ENCODE measurements around the gene CHID1. TPM values are rescaled to one million over a fixed set of nuclear protein-coding genes. Genes with fewer than 3 reads are reported as not detected.

Gene CHID1
- polyA plus RNA-seq, 2 donors, result 22.5 to 30.7 TPM

DNA sequence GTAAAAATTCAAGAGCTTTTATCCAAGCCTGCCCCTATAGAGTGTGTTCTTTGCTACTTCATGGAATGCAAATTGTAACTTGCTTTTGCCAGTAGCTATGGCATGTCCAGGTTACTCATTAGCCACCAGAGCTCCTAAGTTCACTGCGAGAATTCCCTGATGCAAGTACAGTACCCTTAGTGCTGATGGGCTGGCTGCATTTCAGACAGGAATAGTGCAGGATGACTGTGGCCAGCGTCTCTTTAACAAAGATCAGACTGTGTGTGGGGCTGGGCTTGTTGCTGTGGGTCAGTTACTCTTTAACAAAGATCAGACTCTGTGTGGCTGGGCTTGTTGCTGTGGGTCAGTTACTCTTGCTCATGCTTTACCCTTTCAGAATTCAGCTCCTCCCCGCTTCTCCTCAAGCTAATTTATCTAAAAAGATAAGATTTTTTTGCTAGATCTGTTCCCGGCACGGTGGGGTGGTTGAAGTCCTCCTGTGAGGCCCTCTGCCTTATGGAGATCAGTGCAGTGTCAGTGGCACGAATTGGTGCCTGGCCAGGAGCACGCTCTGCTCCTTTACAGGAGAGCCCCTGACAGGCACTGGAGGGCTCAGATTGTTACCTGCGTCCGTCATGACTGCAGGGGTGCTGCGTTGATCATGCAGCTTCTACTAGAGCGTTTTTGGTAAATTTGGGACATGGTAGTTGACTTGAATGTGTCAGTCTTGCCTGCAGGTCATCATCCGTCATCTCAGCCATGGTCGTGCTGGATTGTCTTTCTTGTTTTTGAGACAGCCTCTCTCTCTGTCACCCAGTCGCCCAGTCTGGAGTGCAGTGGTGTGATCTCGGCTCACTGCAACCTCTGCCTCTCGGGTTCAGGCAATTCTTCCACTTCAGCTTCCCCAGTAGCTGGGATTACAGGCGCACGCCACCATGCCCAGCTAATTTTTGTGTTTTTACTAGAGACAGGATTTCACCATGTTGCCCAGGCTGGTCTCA lies 42.1 kb upstream of the CHID1 start:
- Histone ChIP-seq H3K27me3 (ENCODE audit: control insufficient read depth in 1 of 2, insufficient read depth in 2 of 2, low read length in 2 of 2) (no peaks in the 10 kb centered on the region), H3K4me1 (ENCODE audit: control insufficient read depth in 2 of 2, insufficient read depth in 2 of 2, low read length in 1 of 2) (peaks cover 4 to 16% of the 10 kb centered on the region in 2 donors), H3K9me3 (ENCODE audit: control insufficient read depth in 2 of 2, insufficient read depth in 1 of 2, low read depth in 1 of 2, low read length in 1 of 2) (no peaks in the 10 kb centered on the region), H3K4me3 (ENCODE audit: low read depth in 1 of 2, low read length in 2 of 2) (no peak overlapping the region), H3K36me3 (ENCODE audit: control insufficient read depth in 2 of 2, insufficient read depth in 2 of 2, low read length in 1 of 2) (no peaks in the 10 kb centered on the region), H3K27ac (ENCODE audit: low read depth in 2 of 2, low read length in 1 of 2) (no peak overlapping the region)
- 65 to 88% methylated on average over 18 of the region's 18 CpGs for WGBS, 2 donors

DNA sequence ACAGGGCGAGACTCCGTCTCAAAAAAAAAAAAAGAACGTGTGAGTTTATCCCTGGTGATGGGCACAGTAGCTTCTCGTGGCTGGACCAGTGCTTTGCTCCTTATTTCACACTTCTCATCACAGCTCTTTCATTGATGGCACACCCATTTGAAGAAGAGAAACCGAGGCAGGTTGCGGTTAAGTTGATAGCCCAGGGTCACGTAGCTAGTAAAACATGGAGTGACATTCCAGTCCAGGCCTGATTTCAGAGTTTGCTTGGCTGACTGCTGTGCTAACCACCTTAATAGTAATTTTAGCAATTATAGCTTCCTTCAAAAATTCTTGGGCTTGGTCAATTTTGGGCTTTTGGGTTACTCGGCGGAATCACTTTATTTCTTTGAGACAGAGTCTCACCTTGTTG lies 40.9 kb upstream of the CHID1 start:
- Histone ChIP-seq H3K4me1 (ENCODE audit: control insufficient read depth in 2 of 2, insufficient read depth in 2 of 2, low read length in 1 of 2) (peaks cover 0 to 9% of the 10 kb centered on the region in 2 donors), H3K27ac (ENCODE audit: low read depth in 2 of 2, low read length in 1 of 2) (no peak overlapping the region), H3K9me3 (ENCODE audit: control insufficient read depth in 2 of 2, insufficient read depth in 1 of 2, low read depth in 1 of 2, low read length in 1 of 2) (no peaks in the 10 kb centered on the region), H3K27me3 (ENCODE audit: control insufficient read depth in 1 of 2, insufficient read depth in 2 of 2, low read length in 2 of 2) (no peaks in the 10 kb centered on the region), H3K4me3 (ENCODE audit: low read depth in 1 of 2, low read length in 2 of 2) (no peak overlapping the region), H3K36me3 (ENCODE audit: control insufficient read depth in 2 of 2, insufficient read depth in 2 of 2, low read length in 1 of 2) (no peaks in the 10 kb centered on the region)
- 93 to 95% methylated on average over 9 of the region's 9 CpGs for WGBS, 2 donors

DNA sequence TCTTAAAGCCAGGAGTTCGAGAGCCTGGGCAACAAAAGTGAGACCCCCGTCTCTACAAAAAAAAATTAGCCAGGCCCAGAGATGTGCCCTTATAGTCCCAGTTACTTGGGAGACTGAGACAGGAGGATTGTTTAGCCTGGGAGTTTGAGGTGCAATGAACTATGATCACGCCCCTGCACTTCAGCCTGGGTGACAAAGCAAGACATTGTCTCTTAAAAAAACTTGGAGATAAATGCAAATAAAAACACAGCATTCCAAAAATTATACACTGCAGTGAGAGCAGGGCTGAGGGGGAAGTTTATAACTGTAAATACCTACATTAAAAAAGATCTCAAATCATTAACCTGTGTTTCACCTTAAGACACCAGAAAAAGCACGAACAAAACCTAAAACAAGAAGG lies 37.1 kb upstream of the CHID1 start:
- Histone ChIP-seq H3K36me3 (ENCODE audit: control insufficient read depth in 2 of 2, insufficient read depth in 2 of 2, low read length in 1 of 2) (peaks cover 0 to 8% of the 10 kb centered on the region in 2 donors), H3K4me3 (ENCODE audit: low read depth in 1 of 2, low read length in 2 of 2) (no peak overlapping the region), H3K4me1 (ENCODE audit: control insufficient read depth in 2 of 2, insufficient read depth in 2 of 2, low read length in 1 of 2) (peaks cover 0 to 3% of the 10 kb centered on the region in 2 donors), H3K27ac (ENCODE audit: low read depth in 2 of 2, low read length in 1 of 2) (no peak overlapping the region), H3K27me3 (ENCODE audit: control insufficient read depth in 1 of 2, insufficient read depth in 2 of 2, low read length in 2 of 2) (no peaks in the 10 kb centered on the region), H3K9me3 (ENCODE audit: control insufficient read depth in 2 of 2, insufficient read depth in 1 of 2, low read depth in 1 of 2, low read length in 1 of 2) (no peaks in the 10 kb centered on the region)
- 86 to 96% methylated on average over 4 of the region's 4 CpGs for WGBS, 2 donors

DNA sequence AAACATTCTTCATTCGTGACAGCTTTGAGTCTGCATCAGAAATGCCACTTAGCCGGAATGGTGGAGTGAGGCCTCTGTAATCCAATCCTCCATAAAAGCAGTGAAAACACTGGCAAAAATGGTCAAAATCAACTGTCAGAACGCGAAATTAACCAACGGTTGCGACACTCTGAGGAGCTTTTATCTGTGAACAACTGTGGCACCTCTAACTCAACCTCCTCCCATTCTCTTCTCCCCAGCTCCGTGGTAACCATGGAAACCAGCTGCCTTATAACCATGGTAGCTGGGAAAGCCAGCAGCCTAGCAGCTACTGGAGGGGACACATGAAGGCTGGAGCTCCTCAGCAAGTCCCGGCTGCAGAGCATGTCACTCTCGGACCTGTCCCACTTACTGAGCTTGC lies 35.4 kb upstream of the CHID1 start:
- WGBS, 2 donors, result 76 to 86% methylated on average over 9 of the region's 9 CpGs
- peaks cover 0 to 8% of the 10 kb centered on the region in 2 donors for H3K36me3 ChIP-seq (ENCODE audit: control insufficient read depth in 2 of 2, insufficient read depth in 2 of 2, low read length in 1 of 2)
- no peak overlapping the region for H3K4me3 ChIP-seq (ENCODE audit: low read depth in 1 of 2, low read length in 2 of 2)
- no peaks in the 10 kb centered on the region for H3K9me3 ChIP-seq (ENCODE audit: control insufficient read depth in 2 of 2, insufficient read depth in 1 of 2, low read depth in 1 of 2, low read length in 1 of 2)
- no peaks in the 10 kb centered on the region for H3K27me3 ChIP-seq (ENCODE audit: control insufficient read depth in 1 of 2, insufficient read depth in 2 of 2, low read length in 2 of 2)
- no peak overlapping the region for H3K27ac ChIP-seq (ENCODE audit: low read depth in 2 of 2, low read length in 1 of 2)
- H3K4me1 ChIP-seq (ENCODE audit: control insufficient read depth in 2 of 2, insufficient read depth in 2 of 2, low read length in 1 of 2), result peaks cover 0 to 3% of the 10 kb centered on the region in 2 donors

DNA sequence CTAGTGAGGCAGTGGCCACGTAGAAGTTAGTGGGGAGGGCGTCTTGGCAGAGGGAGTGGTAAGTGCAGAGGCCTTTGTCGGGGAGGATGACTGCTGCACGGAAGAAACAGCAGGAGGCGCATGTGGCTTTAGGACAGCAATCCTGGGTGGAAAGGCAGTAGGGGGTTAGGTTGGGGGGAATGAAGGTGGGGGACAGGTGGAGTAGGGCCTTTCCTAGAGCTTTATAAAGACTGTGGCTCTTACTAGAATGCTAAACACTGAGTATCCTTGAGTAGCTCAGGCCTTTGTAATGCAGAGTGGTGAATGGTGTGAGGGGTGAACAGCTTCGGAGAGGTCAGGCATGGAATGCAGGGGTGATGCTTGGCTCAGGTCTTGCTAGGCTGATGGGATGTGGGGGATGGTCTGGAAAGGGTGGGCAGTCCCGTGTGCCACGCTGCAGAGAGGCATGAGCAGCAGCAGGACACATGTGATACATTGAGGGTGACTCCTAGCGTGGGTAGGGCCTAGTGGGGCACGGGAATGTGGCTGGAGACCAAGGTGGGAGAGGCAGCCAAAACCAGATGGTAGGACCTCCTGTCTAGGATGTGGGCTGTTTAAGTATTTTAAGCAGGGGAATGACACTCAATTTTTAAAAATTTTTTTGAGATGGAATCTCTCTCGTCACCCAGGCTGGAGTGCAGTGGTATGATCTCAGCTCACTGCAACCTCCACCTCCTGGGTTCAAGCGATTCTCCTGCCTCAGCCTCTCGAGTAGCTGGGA lies 34.3 kb upstream of the CHID1 start:
- Histone ChIP-seq H3K4me1 (ENCODE audit: control insufficient read depth in 2 of 2, insufficient read depth in 2 of 2, low read length in 1 of 2) (peaks cover 0 to 3% of the 10 kb centered on the region in 2 donors), H3K36me3 (ENCODE audit: control insufficient read depth in 2 of 2, insufficient read depth in 2 of 2, low read length in 1 of 2) (peaks cover 0 to 8% of the 10 kb centered on the region in 2 donors), H3K27me3 (ENCODE audit: control insufficient read depth in 1 of 2, insufficient read depth in 2 of 2, low read length in 2 of 2) (no peaks in the 10 kb centered on the region), H3K27ac (ENCODE audit: low read depth in 2 of 2, low read length in 1 of 2) (no peak overlapping the region), H3K9me3 (ENCODE audit: control insufficient read depth in 2 of 2, insufficient read depth in 1 of 2, low read depth in 1 of 2, low read length in 1 of 2) (no peaks in the 10 kb centered on the region), H3K4me3 (ENCODE audit: low read depth in 1 of 2, low read length in 2 of 2) (no peak overlapping the region)
- WGBS, 2 donors, result 74 to 87% methylated on average over 13 of the region's 13 CpGs

DNA sequence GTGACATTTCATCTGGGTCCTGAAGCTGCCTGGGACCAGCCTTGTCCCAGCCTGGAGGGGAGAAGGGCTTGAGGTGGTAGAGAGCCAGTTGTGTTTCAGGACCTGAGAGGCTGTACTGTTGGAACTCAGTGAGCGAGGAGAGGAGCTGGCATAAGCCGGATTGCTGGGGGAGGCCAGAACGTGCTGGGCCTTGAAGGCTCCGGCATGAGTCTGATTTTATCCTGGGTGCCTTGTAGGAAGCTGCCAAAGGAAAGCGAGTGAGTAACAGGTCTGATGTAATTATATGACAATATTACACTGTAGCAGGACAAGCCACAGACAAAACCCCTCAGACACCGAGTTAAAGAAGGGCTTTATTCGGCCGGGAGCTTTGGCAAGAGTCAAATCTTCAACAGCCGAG lies 32.2 kb upstream of the CHID1 start:
- no peak overlapping the region for H3K27ac ChIP-seq (ENCODE audit: low read depth in 2 of 2, low read length in 1 of 2)
- peaks cover 0 to 8% of the 10 kb centered on the region in 2 donors for H3K36me3 ChIP-seq (ENCODE audit: control insufficient read depth in 2 of 2, insufficient read depth in 2 of 2, low read length in 1 of 2)
- WGBS, 2 donors, result 71 to 75% methylated on average over 9 of the region's 9 CpGs
- no peaks in the 10 kb centered on the region for H3K9me3 ChIP-seq (ENCODE audit: control insufficient read depth in 2 of 2, insufficient read depth in 1 of 2, low read depth in 1 of 2, low read length in 1 of 2)
- no peaks in the 10 kb centered on the region for H3K27me3 ChIP-seq (ENCODE audit: control insufficient read depth in 1 of 2, insufficient read depth in 2 of 2, low read length in 2 of 2)
- no peak overlapping the region for H3K4me3 ChIP-seq (ENCODE audit: low read depth in 1 of 2, low read length in 2 of 2)
- peaks cover 0 to 3% of the 10 kb centered on the region in 2 donors for H3K4me1 ChIP-seq (ENCODE audit: control insufficient read depth in 2 of 2, insufficient read depth in 2 of 2, low read length in 1 of 2)

DNA sequence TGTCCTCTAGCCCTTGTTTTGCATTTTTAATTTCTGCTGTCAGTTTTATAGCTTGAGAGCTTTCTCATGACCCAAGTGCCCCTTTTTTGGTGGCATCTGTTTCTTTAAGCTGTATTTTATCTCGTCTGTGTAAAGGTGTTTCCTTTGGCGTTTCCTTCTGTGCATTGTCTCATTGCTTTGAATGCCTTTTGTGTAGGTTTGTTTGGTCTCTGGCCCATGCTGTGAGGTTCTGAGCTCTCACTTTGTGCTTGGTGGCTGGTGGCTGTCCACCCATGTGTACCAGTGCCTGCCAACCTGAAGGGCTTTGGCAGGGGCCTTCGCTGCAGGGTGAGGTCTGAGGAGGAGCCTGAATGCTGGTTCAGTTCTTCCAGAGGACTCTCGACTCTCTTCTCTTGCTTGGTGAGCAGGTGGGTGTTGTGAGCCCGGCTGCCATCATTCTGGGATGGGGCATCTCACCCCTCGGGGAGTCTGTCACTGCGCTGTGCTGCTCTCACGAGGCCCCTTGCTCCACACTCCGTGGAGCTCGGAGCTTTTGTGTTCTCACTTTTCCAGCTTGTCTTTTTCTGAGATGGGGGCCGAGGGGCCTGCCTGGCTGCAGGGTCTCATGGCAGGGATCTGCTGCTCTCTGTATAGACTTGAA lies 30.0 kb upstream of the CHID1 start:
- no peaks in the 10 kb centered on the region for H3K9me3 ChIP-seq (ENCODE audit: control insufficient read depth in 2 of 2, insufficient read depth in 1 of 2, low read depth in 1 of 2, low read length in 1 of 2)
- H3K36me3 ChIP-seq (ENCODE audit: control insufficient read depth in 2 of 2, insufficient read depth in 2 of 2, low read length in 1 of 2), result peaks cover 0 to 6% of the 10 kb centered on the region in 2 donors
- WGBS, 2 donors, result 73 to 75% methylated on average over 11 of the region's 11 CpGs
- H3K27ac ChIP-seq (ENCODE audit: low read depth in 2 of 2, low read length in 1 of 2), result no peak overlapping the region
- no peak overlapping the region for H3K4me3 ChIP-seq (ENCODE audit: low read depth in 1 of 2, low read length in 2 of 2)
- no peaks in the 10 kb centered on the region for H3K27me3 ChIP-seq (ENCODE audit: control insufficient read depth in 1 of 2, insufficient read depth in 2 of 2, low read length in 2 of 2)
- H3K4me1 ChIP-seq (ENCODE audit: control insufficient read depth in 2 of 2, insufficient read depth in 2 of 2, low read length in 1 of 2), result peaks cover 0 to 3% of the 10 kb centered on the region in 2 donors

DNA sequence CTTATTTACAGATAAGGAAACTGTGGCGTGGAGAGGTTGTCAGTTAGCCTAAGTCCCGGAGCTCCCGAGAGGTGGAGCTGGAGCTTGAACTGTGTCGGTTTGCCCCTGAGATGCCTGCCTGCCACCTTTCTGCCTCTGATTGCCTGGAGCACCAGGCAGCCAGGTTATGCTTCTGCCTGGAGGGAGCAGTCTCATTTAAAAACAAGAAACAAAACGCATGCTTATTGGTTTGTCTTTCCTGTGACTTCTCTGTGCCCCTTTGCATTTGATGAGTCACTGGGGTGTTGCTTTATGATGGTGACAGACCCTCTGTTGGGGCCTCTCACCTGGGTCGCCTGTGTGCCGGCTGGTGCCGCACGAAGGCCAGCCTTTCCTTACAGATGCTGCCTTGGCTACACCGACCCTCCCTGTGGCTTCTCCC lies 27.2 kb upstream of the CHID1 start:
- Histone ChIP-seq H3K9me3 (ENCODE audit: control insufficient read depth in 2 of 2, insufficient read depth in 1 of 2, low read depth in 1 of 2, low read length in 1 of 2) (no peaks in the 10 kb centered on the region), H3K27ac (ENCODE audit: low read depth in 2 of 2, low read length in 1 of 2) (no peak overlapping the region), H3K36me3 (ENCODE audit: control insufficient read depth in 2 of 2, insufficient read depth in 2 of 2, low read length in 1 of 2) (no peaks in the 10 kb centered on the region), H3K4me3 (ENCODE audit: low read depth in 1 of 2, low read length in 2 of 2) (no peak overlapping the region), H3K27me3 (ENCODE audit: control insufficient read depth in 1 of 2, insufficient read depth in 2 of 2, low read length in 2 of 2) (no peaks in the 10 kb centered on the region), H3K4me1 (ENCODE audit: control insufficient read depth in 2 of 2, insufficient read depth in 2 of 2, low read length in 1 of 2) (no peaks in the 10 kb centered on the region)
- 81% methylated on average over 10 of the region's 10 CpGs for WGBS, 2 donors

DNA sequence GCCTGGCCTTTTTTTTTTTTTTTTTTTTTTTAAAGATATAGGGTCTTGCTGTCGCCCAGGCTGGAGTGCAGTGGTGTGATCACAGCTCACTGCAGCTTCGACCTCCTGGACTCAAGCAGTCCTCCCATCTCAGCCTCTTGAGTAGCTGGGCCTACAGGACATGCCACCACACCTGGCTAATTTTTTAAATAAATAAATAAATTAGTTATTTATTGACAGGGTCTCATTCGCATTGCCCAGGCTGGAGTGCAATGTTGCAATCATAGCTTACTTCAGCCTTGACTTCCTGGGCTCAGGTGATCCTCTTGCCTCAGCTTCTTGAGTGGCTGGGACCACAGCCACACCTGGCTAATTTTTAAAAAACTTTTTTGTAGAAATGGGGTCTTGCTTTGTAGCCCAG lies 25.6 kb upstream of the CHID1 start:
- WGBS, 2 donors, result 86 to 94% methylated on average over 3 of the region's 3 CpGs
- Histone ChIP-seq H3K9me3 (ENCODE audit: control insufficient read depth in 2 of 2, insufficient read depth in 1 of 2, low read depth in 1 of 2, low read length in 1 of 2) (no peaks in the 10 kb centered on the region), H3K4me3 (ENCODE audit: low read depth in 1 of 2, low read length in 2 of 2) (no peak overlapping the region), H3K27me3 (ENCODE audit: control insufficient read depth in 1 of 2, insufficient read depth in 2 of 2, low read length in 2 of 2) (no peaks in the 10 kb centered on the region), H3K27ac (ENCODE audit: low read depth in 2 of 2, low read length in 1 of 2) (no peak overlapping the region), H3K36me3 (ENCODE audit: control insufficient read depth in 2 of 2, insufficient read depth in 2 of 2, low read length in 1 of 2) (no peaks in the 10 kb centered on the region), H3K4me1 (ENCODE audit: control insufficient read depth in 2 of 2, insufficient read depth in 2 of 2, low read length in 1 of 2) (no peaks in the 10 kb centered on the region)

All from esophagus (tissue), 2 donors.